GM21381 (cell line): ENCODE results near the gene CREM.
"Not testable (repeated sequence)": the region's sequence is repeated elsewhere in the genome, so short reads cannot be mapped to it uniquely, and the experiment has no call there.

Source experiments
- ATAC-seq: cut with Tn5 transposase; IDR thresholded peaks from one replicate; pipeline ENCODE4 v1.9.1; 2021; ENCODE audit warnings: mild to moderate bottlenecking, moderate library complexity; ENCODE audit not compliant: unreplicated experiment

The CREM gene

GRCh38 chr10:35191523-35191922 lies 64.9 kb downstream of the CREM start:
- no peak for ATAC-seq

- ATAC-seq = no peak
Measured at GRCh38 chr10:35192645-35193249, 66.1 kb downstream of the CREM start.

GRCh38 chr10:35194471-35194870 lies 67.8 kb downstream of the CREM start:
- no peak for ATAC-seq

GRCh38 chr10:35194906-35195305 lies 68.3 kb downstream of the CREM start:
- no peak for ATAC-seq

GRCh38 chr10:35195361-35196306 lies 69.0 kb downstream of the CREM start:
- peak; percentile 97 for ATAC-seq

GRCh38 chr10:35200487-35200886 lies 73.8 kb downstream of the CREM start:
- ATAC-seq = no peak

GRCh38 chr10:35201234-35201633 lies 74.6 kb downstream of the CREM start:
- ATAC-seq = no peak

GRCh38 chr10:35202050-35202449 lies 75.4 kb downstream of the CREM start:
- ATAC-seq = no peak

- ATAC-seq = no peak
Measured at GRCh38 chr10:35203745-35204144, 77.1 kb downstream of the CREM start.

- no peak for ATAC-seq
Measured at GRCh38 chr10:35204650-35205319, 78.1 kb downstream of the CREM start.

GRCh38 chr10:35206274-35206673 lies 79.6 kb downstream of the CREM start:
- ATAC-seq = no peak

GRCh38 chr10:35208536-35208935 lies 81.9 kb downstream of the CREM start:
- ATAC-seq = peak; percentile 82

GRCh38 chr10:35208949-35209613 lies 82.4 kb downstream of the CREM start:
- ATAC-seq = peak; percentile 28

GRCh38 chr10:35210961-35211360 lies 84.3 kb downstream of the CREM start:
- no peak for ATAC-seq

- no peak for ATAC-seq
Measured at GRCh38 chr10:35211390-35211789, 84.7 kb downstream of the CREM start.

- ATAC-seq = no peak
Measured at GRCh38 chr10:35212856-35213255, 86.2 kb downstream of the CREM start.

GRCh38 chr10:35213699-35214098 lies 87.1 kb downstream of the CREM start:
- no peak for ATAC-seq

GRCh38 chr10:35214607-35215020 lies 88.0 kb downstream of the CREM start:
- ATAC-seq = no peak

- ATAC-seq = no peak
Measured at GRCh38 chr10:35215107-35215506, 88.5 kb downstream of the CREM start.

GRCh38 chr10:35216303-35216905 lies 89.8 kb downstream of the CREM start:
- no peak for ATAC-seq

- not testable (repeated sequence) for ATAC-seq
Measured at GRCh38 chr10:35216956-35217355, 90.3 kb downstream of the CREM start.
